IPS-11a (cell line): ENCODE results near the gene DMRT1.

Source experiments
- H3K4me3 ChIP-seq: one replicate; pipeline ENCODE4 v1.5.1; 2013; ENCODE audit warnings: low read depth, low read length, control low read depth

Gene DMRT1

DNA sequence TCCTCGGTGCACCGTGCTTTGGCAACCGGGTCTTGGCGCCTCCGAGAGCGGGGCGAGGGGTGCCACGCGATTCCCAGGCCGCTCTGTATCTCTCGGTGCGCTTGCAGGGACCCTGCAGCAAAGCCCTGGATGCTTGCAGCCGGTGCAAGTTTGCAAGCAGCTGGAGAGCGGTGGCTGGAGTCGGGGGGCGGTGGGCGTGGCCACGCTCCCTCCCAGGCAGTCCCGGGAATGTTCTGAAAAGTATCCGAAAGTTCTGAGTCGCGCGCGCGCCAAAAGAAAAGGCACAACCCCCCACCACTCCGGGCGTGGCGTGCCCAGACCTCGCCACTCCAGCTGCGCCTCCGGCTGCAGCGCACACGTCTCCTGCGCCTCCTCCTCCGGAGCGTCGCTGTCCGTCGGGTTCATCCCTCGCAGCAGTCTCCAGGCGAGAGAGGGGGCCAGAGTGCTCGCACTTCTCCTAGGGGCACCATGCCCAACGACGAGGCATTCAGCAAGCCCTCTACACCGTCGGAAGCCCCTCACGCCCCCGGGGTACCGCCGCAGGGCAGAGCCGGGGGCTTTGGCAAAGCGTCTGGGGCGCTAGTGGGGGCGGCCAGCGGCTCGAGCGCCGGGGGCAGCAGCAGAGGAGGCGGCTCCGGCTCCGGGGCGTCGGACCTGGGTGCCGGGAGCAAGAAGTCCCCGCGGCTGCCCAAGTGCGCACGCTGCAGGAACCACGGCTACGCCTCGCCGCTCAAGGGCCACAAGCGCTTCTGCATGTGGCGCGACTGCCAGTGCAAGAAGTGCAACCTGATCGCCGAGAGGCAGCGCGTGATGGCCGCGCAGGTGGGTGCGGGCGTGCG lies at the start of gene DMRT1:
Gene DMRT1 (plus strand): TSS at position 327 of the 839 bp plus-strand sequence. CDS start 142 bp downstream, at position 469.
- no peak within 1 kb of the TSS for H3K4me3 ChIP-seq

GRCh38 chr9:792331-793260 lies 48.9 kb upstream of the DMRT1 start:
- H3K4me3 ChIP-seq, result no peak overlapping the region

GRCh38 chr9:794386-794785 lies 47.1 kb upstream of the DMRT1 start:
- H3K4me3 ChIP-seq, result no peak overlapping the region

DNA sequence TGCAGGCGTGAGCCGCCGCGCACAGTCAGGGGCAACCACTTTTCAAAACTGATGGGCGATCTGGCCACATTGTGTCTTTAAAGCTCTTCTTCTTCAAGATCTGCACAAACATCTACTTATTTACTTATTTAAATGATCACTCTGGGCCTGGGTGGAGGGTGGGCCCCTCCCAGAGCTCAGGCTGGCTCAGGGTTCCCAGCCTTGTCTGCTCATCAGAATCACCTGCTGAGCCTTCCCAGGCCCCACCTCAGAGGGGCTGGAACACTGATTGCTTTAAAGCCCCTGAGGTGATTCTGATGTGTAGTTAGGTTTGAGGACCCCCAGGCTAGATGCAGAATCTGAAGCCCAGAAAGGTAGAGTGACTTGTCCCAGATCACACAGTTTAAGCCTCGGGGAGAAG lies 45.6 kb upstream of the DMRT1 start:
- H3K4me3 ChIP-seq, result no peak overlapping the region

- H3K4me3 ChIP-seq, result no peak overlapping the region
Measured at GRCh38 chr9:800591-801150, 40.8 kb upstream of the DMRT1 start.

- H3K4me3 ChIP-seq, result no peak overlapping the region
Measured at GRCh38 chr9:801399-802071, 40.0 kb upstream of the DMRT1 start.

DNA sequence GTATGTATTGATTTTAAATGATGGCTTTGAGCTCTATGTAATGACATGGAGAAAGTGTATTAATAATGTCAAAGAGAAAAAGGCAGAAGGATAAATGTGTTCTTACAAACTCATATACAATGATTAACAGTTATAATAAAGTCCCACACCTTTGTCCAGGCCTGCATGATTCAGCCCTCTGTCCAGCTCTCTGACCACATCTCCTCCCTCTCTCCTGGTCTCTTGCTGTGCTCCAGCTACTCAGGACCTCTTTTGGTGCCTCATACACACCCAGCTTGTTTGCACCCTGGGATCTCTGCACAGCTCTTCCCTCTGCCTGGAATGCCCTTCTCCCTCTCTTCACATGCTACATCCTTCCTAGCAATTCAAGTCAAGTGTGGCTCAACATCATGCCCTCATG lies 37.5 kb upstream of the DMRT1 start:
- H3K4me3 ChIP-seq, result no peak overlapping the region

DNA sequence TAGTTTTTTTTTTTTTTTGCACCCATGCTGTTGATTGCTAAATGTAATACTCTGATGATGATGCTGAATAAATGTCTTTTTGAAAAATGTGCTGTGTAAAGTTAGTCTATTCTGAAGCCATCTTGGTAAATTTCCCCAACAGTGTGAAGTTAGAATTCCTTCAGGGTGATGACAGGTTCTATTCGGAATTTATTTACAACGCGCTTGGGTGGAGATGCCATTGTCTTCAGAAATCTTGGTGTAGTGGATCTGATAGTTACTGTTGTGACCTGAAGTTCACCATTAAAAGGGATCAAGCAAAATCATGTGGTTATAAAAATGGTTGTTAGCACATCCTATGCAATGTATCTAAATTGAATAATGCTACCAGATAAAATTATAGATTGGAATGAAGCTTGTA lies 36.3 kb upstream of the DMRT1 start:
- H3K4me3 ChIP-seq, result no peak overlapping the region

GRCh38 chr9:806285-807156 lies 35.0 kb upstream of the DMRT1 start:
- no peak overlapping the region for H3K4me3 ChIP-seq

- no peak overlapping the region for H3K4me3 ChIP-seq
Measured at GRCh38 chr9:811106-811531, 30.4 kb upstream of the DMRT1 start.

DNA sequence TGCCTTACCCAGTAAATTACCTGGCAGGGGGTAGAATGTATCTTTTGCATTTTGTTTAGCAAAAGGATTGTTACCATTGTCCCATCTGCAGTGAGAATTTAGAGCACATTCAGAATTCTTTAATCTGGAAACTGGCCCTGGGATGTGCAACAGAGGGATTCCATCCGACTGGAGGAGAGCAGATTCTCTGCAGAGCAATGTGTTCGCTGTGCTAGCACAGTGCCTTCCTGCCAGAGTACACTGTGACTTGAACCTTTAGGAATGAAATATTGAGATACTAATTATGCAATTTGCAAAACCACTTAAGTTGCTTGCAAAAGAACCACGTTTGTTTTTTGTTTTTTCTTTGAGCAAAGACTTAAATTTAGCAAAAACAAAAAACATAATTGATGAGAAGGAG lies 22.5 kb upstream of the DMRT1 start:
- H3K4me3 ChIP-seq, result no peak overlapping the region

GRCh38 chr9:826500-827280 lies 14.8 kb upstream of the DMRT1 start:
- H3K4me3 ChIP-seq, result no peak overlapping the region

- no peak overlapping the region for H3K4me3 ChIP-seq
Measured at GRCh38 chr9:840343-840742, 1.2 kb upstream of the DMRT1 start.

DNA sequence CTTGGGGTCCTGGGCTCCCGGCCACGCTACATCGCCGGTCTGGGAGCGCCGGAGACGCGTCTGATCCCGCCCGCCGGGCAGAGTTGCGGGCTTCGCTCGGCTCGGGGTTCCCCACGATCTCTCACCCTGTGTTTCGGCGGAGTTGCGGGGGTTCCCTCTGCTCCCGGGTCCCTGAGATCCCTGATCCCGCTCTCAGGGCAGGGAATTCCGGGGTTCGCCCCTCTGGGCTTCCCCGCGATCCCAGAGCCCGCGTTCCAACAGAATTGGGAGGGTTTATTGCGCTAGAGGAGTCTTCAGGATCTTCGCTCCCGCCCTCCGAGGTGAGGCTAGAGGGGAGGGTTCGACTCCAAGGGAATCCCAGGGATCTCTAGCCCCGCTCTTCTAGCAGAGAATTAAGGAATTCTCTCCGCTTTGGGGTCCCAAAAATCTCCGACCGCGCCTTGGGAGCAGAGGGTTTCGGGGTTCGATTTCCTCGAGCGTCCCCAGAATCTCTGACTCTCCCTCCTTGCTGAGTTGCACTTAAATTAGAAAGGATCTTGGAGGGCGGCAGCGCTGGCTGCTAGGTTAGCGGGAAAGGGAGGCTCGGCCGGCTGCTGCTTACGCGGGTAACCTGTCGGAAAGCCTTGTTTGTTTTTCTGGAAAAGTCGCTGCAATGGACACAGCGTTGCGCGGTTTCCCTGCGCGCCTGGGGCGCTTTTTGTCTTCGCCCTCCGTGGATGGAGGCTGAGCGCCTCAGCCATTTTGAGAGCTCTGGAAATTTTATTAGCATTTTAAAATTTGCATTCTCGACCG lies 1.3 kb downstream of the DMRT1 start:
- H3K4me3 ChIP-seq, result no peak overlapping the region

DNA sequence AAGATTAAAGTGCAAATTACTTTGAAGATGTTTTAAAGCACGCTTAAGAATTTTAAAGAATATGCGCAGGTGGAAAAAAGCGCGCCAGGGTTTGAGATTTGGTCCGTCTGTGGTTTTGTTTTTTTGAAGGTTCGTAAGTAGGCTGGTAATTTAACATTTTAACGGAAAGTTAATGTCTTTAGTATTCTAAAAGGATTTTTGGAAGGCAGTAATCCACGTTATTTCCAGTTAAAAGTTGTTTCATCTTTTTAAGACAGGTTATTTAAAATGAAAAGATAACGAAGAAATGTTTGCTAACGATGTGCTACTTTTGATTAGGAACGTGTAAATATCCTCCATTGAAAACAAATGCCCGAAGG lies 1.9 kb downstream of the DMRT1 start:
- H3K4me3 ChIP-seq, result no peak overlapping the region

DNA sequence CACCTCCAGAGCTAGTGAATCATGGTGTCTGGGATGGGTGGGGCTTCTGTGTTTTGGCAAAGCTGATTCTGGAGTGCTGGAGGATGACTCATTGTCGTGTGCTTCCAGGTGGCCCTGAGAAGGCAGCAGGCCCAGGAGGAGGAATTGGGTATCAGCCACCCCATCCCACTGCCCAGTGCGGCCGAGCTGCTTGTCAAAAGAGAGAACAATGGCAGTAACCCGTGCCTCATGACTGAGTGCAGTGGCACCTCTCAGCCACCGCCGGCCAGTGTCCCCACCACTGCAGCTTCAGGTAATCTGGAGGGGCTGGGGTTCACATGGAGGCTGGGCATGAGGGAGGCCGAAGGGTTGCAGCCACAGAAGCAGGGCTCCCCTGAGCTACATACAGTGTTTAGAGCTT lies 5.4 kb downstream of the DMRT1 start:
- no peak overlapping the region for H3K4me3 ChIP-seq

DNA sequence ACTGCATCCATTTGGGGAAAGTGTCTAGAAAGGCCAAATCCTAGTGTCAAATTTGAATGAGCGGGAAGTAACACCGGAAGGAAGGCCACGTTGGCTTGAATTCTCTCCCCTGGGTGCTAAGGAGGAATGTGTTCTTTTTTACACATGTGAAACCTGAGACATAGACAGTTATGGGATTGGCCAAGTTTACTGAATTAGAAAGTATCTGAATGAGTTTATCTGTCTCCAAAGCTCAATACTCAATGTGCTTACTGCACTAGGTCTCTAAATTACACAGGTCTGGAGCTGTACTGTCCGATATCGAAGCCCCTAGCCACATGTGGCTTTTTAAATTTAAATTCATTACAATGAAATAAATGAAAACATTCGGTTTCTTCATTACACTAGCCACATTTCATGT lies 6.0 kb downstream of the DMRT1 start:
- H3K4me3 ChIP-seq, result no peak overlapping the region

DNA sequence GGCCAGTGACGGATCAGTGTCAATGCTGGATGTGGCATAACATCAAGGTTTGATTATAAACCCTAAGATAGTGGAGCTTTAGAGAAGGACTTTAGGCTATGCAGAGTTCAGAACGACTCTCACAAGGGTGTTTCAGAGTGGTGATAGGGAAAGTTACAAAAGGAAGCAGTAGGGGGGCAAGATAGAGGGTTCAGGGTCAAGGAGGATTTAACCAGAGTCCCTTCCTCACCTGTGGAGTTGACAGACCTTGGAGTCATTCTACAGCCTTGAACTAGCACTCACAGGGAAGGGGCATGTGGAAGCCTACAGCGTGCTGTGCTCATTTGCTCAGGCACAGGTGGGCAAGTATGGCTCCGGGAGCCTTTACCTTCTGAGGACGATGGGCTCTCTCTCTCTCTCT lies 7.9 kb downstream of the DMRT1 start:
- H3K4me3 ChIP-seq, result no peak overlapping the region

DNA sequence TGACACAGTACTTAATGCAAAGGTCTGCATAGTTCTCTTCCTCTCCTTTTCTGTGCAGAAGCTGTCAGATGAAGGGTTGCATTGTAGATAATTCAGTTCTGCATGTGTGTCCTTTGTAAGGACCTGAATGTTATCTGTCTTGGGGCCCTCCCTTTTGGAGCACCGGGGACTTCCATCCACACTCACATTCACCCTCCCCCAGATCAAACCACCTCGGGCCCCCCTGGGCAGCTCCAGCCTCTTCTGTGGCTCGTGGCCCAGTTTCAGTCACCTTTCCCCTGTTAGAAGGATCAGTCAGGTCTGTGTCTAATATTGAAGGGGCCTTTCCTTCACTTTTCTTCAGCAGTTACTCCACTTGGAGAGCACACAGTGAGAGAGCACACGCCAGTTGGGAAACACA lies 11.0 kb downstream of the DMRT1 start:
- H3K4me3 ChIP-seq, result no peak overlapping the region
